Transverse colon (tissue), 3 donors: ENCODE results near the gene ZFP42.

Experiments used
- POLR2A ChIP-seq: fragments of 450-650 bp; IDR thresholded peaks from one replicate; pipeline ENCODE4 v1.6.1; 2016; ENCODE audit warnings: antibody characterized with exemption, mild to moderate bottlenecking, moderate library complexity
- TF ChIP-seq, protein P1 (sequence below), 5 experiments: fragments of 200-600 bp in 3 of 5; fragments of 450-650 bp in 2 of 5; sonication (generic) in 3 of 5; IDR thresholded peaks; 1 replicate in 2 of 5; 2 replicates in 3 of 5; pipeline ENCODE4 v1.5.1; 2016 to 2017; ENCODE audit warnings: antibody characterized with exemption in 5 of 5, inconsistent platforms in 3 of 5, mild to moderate bottlenecking in 2 of 5, moderate library complexity in 1 of 5

DNA sequence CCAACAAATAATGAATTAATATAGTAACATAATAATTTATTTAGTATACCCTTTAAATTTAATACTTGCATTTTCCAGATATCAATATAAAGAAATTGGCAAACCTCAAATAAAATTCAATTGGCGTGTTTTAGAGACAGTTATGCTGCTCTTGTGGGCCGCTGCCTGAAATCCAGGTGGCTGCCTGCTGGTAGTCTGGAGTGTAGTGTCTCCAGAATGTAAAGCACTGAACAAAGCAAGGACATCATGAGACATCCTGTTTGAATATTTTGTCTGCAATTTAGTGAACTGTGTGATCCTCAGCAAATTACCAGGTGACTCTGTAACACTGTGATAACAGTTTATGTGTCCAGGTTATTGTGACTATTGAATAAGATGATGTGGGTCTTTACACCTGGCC, 29.9 kb downstream of the ZFP42 start:
- TF ChIP-seq, protein P1, sequence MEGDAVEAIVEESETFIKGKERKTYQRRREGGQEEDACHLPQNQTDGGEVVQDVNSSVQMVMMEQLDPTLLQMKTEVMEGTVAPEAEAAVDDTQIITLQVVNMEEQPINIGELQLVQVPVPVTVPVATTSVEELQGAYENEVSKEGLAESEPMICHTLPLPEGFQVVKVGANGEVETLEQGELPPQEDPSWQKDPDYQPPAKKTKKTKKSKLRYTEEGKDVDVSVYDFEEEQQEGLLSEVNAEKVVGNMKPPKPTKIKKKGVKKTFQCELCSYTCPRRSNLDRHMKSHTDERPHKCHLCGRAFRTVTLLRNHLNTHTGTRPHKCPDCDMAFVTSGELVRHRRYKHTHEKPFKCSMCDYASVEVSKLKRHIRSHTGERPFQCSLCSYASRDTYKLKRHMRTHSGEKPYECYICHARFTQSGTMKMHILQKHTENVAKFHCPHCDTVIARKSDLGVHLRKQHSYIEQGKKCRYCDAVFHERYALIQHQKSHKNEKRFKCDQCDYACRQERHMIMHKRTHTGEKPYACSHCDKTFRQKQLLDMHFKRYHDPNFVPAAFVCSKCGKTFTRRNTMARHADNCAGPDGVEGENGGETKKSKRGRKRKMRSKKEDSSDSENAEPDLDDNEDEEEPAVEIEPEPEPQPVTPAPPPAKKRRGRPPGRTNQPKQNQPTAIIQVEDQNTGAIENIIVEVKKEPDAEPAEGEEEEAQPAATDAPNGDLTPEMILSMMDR (IDR thresholded peaks at IDR 0.05): no peak
- TF ChIP-seq POLR2A: no peak
